Trophoblast cell (in vitro differentiated cells and primary cell): Measurements from ENCODE around the gene BARX1.

Experiments
- DNase-seq, 2 donors: peaks; one replicate each; pipeline ENCODE4 v3.0.0-alpha.2; 2016
- H2AFZ ChIP-seq: 2 replicates; pipeline ENCODE4 v1.6.1; 2013; ENCODE audit warnings: low read length, moderate library complexity, mild to moderate bottlenecking; ENCODE audit not compliant: insufficient read depth, poor library complexity
- H2AK5ac ChIP-seq: 2 replicates; pipeline ENCODE4 v1.6.1; 2013; ENCODE audit warnings: mild to moderate bottlenecking, low read length
- H2BK120ac ChIP-seq: 2 replicates; pipeline ENCODE4 v1.6.1; 2013; ENCODE audit warnings: low read length, mild to moderate bottlenecking, moderate library complexity; ENCODE audit not compliant: insufficient read depth, poor library complexity
- H2BK12ac ChIP-seq: 2 replicates; pipeline ENCODE4 v1.6.1; 2013; ENCODE audit warnings: mild to moderate bottlenecking, low read length, moderate library complexity
- H2BK5ac ChIP-seq: 2 replicates; pipeline ENCODE4 v1.6.1; 2013; ENCODE audit warnings: low read length, low read depth, moderate library complexity, mild to moderate bottlenecking; ENCODE audit not compliant: poor library complexity
- H3K14ac ChIP-seq: 2 replicates; pipeline ENCODE4 v1.6.1; 2013; ENCODE audit warnings: mild to moderate bottlenecking, low read length
- H3K18ac ChIP-seq: 2 replicates; pipeline ENCODE4 v1.6.1; 2013; ENCODE audit warnings: mild to moderate bottlenecking, low read length
- H3K23ac ChIP-seq: 2 replicates; pipeline ENCODE4 v1.6.1; 2013; ENCODE audit warnings: low read length
- H3K27ac ChIP-seq: 2 replicates; pipeline ENCODE4 v1.5.1; 2013; ENCODE audit warnings: low read depth, mild to moderate bottlenecking, inconsistent platforms, low read length, moderate library complexity
- H3K27me3 ChIP-seq: 2 replicates; pipeline ENCODE4 v1.6.1; 2013; ENCODE audit warnings: inconsistent platforms, mild to moderate bottlenecking, low read length, moderate library complexity; ENCODE audit not compliant: insufficient read depth
- H3K36me3 ChIP-seq, 2 experiments: 1 replicate in 1 of 2; 2 replicates in 1 of 2; pipeline ENCODE4 v1.6.1; 2013; ENCODE audit warnings: low read length in 2 of 2, mild to moderate bottlenecking in 2 of 2, moderate library complexity in 1 of 2; ENCODE audit not compliant: insufficient read depth in 2 of 2, control insufficient read depth in 1 of 2
- H3K4ac ChIP-seq: 2 replicates; pipeline ENCODE4 v1.6.1; 2013; ENCODE audit warnings: low read depth, mild to moderate bottlenecking, low read length, moderate library complexity
- H3K4me1 ChIP-seq, 2 experiments: 1 replicate in 1 of 2; 2 replicates in 1 of 2; pipeline ENCODE4 v1.6.1; 2013; ENCODE audit warnings: low read length in 2 of 2, mild to moderate bottlenecking in 2 of 2, moderate library complexity in 1 of 2; ENCODE audit not compliant: insufficient read depth in 2 of 2, control insufficient read depth in 1 of 2
- H3K4me2 ChIP-seq: 2 replicates; pipeline ENCODE4 v1.6.1; 2013; ENCODE audit warnings: inconsistent platforms, mild to moderate bottlenecking, low read length, moderate library complexity
- H3K4me3 ChIP-seq: 2 replicates; pipeline ENCODE4 v1.5.1; 2013; ENCODE audit warnings: mild to moderate bottlenecking, low read depth, low read length, inconsistent platforms
- H3K79me1 ChIP-seq: one replicate; pipeline ENCODE4 v1.6.1; 2013; ENCODE audit warnings: low read length
- H3K79me2 ChIP-seq: 2 replicates; pipeline ENCODE4 v1.6.1; 2013; ENCODE audit warnings: low read length, mild to moderate bottlenecking; ENCODE audit not compliant: control insufficient read depth, insufficient read depth, poor library complexity
- H3K9ac ChIP-seq: 2 replicates; pipeline ENCODE4 v1.6.1; 2013; ENCODE audit warnings: mild to moderate bottlenecking, low read length
- H3K9me3 ChIP-seq: 2 replicates; pipeline ENCODE4 v1.6.1; 2013; ENCODE audit warnings: low read depth, mild to moderate bottlenecking, control low read depth, inconsistent platforms, low read length; ENCODE audit not compliant: insufficient read depth
- H4K12ac ChIP-seq: 2 replicates; pipeline ENCODE4 v1.6.1; 2013; ENCODE audit warnings: low read depth, mild to moderate bottlenecking, low read length, moderate library complexity
- H4K8ac ChIP-seq: 2 replicates; pipeline ENCODE4 v1.6.1; 2013; ENCODE audit warnings: low read depth, mild to moderate bottlenecking, low read length, moderate library complexity
- H4K91ac ChIP-seq: one replicate; pipeline ENCODE4 v1.6.1; 2013; ENCODE audit warnings: low read depth, mild to moderate bottlenecking, low read length, moderate library complexity
- WGBS: extraction: QIAGEN DNeasy Blood & Tissue Kit; methylation state at CpG from one replicate; pipeline ENCODE4 v1.1.7; 2013; ENCODE audit warnings: missing lambda C conversion rate; ENCODE audit not compliant: insufficient read length, insufficient coverage; ENCODE audit errors: extremely low coverage; 5-methylcytosine and 5-hydroxymethylcytosine counted together

The BARX1 gene

DNA sequence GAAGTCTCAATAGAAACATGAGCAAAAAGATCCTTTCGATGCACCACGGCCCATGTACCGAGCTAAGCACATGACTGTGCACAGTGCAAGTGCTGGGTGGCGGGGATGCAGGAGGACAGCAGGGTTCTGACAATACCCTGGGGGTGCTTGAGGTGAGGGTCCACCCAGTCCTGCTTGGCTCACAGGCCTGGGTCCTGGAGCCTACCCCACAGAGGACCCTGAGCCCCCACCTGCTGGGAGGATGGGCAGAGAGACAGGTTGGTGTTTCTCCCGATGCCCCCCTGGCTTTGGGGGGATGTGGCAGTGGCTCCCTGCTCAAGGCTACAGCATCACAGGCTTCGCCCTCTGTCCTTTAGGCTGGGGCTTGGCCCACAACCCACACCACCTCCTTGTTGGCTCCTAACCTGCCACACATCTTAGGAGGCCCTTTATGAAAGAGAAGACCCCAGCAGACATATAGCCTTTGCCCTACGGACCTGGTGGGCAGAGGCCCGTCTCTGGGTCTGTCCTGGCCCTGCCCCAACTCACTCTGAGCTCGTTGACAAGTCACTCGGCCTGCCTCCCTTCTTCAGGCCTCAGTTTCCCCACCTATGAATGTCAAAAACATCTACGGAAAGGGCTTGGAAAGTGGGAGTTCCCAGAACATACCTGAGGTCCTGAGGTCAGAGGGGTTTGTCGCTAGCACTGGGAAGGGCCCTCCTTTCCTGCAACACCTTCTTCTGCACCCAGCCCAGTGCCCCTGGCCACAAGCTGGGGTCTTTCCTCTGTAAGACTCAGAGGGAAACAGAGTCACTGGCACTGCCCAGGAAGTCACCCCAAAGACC lies 50.3 kb downstream of the BARX1 start:
- WGBS = no CpG with 5 or more reads among the region's 12 CpGs
- Histone ChIP-seq H2AK5ac (no peak overlapping the region), H3K9me3 (peaks cover 12% of the 10 kb centered on the region), H3K4me3 (no peak overlapping the region), H3K4me1 (no peaks in the 10 kb centered on the region), H3K79me2 (no peaks in the 10 kb centered on the region), H2BK120ac (no peak overlapping the region), H2AFZ (no peak overlapping the region), H3K9ac (no peak overlapping the region), H3K27me3 (no peaks in the 10 kb centered on the region), H4K91ac (no peak overlapping the region), H3K27ac (no peak overlapping the region), H3K18ac (no peak overlapping the region), H2BK5ac (no peak overlapping the region), H3K79me1 (no peaks in the 10 kb centered on the region), H4K8ac (no peak overlapping the region), H3K4me2 (no peak overlapping the region), H3K14ac (no peak overlapping the region), H3K4ac (no peak overlapping the region), H2BK12ac (no peak overlapping the region), H4K12ac (no peak overlapping the region), H3K23ac (no peak overlapping the region), H3K36me3 (no peaks in the 10 kb centered on the region)
- DNase-seq = no peak

DNA sequence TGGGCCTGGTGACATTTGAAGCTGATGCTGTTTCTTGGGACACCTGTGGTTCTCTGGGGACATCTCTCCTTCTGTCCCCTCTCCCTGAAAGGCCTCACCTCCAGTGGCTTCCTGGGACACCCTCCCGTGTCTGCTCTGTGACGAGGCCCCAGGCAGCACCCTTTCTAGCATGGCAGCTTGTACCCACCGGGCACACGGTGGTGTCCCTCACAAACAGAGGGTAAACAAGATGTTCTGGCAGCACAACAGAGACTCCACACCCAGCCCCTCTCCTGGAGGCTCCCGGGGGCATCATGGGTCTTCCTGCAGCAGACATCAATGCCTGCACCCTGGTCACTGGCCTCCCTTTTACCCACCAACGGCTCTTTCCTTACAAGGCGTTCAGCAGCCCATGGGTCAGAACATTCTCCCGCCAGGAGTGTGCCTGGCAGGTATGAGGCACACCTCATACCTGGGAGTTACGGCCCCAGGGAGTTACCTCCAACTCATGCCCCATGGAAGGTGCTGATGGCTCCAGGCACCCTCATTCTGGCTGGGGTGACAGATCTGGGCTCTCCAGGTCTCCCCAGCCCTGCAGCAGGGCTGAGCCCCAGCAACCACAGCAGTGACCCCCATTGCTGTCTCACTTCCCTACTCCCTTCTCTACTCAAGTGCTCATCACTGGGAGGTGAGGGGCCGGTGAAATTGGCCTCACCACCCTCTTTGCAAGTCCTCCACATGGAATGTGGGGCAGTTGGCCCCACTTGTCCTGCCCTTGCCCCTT lies 51.1 kb downstream of the BARX1 start:
- H3K23ac ChIP-seq = no peak overlapping the region
- no peaks in the 10 kb centered on the region for H3K79me1 ChIP-seq
- H2BK12ac ChIP-seq = no peak overlapping the region
- H3K79me2 ChIP-seq = no peaks in the 10 kb centered on the region
- no peak overlapping the region for H4K91ac ChIP-seq
- no peak overlapping the region for H3K4ac ChIP-seq
- no peak overlapping the region for H4K8ac ChIP-seq
- no peaks in the 10 kb centered on the region for H3K27me3 ChIP-seq
- H3K27ac ChIP-seq = no peak overlapping the region
- no peak overlapping the region for H3K4me3 ChIP-seq
- H2BK5ac ChIP-seq = no peak overlapping the region
- no peak for DNase-seq
- no peaks in the 10 kb centered on the region for H3K36me3 ChIP-seq
- H2BK120ac ChIP-seq = no peak overlapping the region
- no peaks in the 10 kb centered on the region for H3K4me1 ChIP-seq
- no peak overlapping the region for H3K9ac ChIP-seq
- H2AFZ ChIP-seq = no peak overlapping the region
- H3K14ac ChIP-seq = no peak overlapping the region
- no peak overlapping the region for H2AK5ac ChIP-seq
- WGBS = no CpG with 5 or more reads among the region's 10 CpGs
- no peak overlapping the region for H3K18ac ChIP-seq
- no peak overlapping the region for H4K12ac ChIP-seq
- peaks cover 13% of the 10 kb centered on the region for H3K9me3 ChIP-seq
- H3K4me2 ChIP-seq = no peak overlapping the region

DNA sequence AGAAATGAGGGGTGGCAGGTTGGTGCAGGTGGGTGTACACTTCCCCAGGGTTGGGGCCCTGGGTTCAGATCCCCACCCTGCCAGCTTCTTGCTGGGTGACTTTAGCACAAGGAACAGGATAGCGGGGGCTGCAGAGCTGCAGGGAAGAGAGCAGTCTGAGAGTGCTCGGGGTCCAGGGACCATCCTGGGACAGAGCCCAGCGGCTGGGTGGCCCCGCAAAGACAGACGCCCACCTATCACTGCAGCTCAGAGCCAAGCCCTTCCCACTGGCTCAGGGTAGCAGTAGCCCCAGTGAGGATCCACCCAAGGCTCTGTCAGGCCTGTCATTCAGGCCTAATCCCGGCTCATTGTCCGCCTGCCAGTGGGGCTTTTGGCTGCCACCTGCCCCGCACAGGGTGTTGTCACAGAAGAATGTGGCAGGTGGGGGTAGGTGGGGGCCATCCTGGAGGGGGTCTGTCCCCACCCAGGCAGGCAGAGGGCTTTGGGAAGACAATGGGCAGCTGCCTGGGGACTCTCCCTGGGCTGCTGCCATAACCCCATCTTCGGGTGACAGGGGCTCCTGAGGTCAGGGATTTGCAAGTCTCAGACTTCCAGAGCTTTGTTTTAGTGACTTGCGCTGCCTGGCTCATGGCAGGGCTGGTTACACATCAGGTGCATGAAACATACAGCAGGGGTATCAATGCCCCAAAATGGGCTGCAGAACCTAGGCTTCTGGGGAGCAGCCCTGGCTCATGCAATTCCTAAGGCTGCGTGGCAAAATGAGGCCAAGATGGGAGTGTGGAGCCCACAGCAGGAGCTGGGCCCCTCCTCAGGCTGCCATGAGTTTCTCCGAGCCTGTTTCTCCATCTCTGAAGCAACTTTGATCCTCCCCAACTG lies 52.1 kb downstream of the BARX1 start:
- WGBS = no CpG with 5 or more reads among the region's 12 CpGs
- Histone ChIP-seq H3K79me2 (no peaks in the 10 kb centered on the region), H4K91ac (no peak overlapping the region), H3K23ac (no peak overlapping the region), H3K4ac (no peak overlapping the region), H3K18ac (no peak overlapping the region), H3K14ac (no peak overlapping the region), H3K36me3 (no peaks in the 10 kb centered on the region), H2BK12ac (no peak overlapping the region), H3K27ac (no peak overlapping the region), H3K27me3 (no peaks in the 10 kb centered on the region), H3K9ac (no peak overlapping the region), H3K4me2 (no peak overlapping the region), H4K8ac (no peak overlapping the region), H2BK5ac (no peak overlapping the region), H2AK5ac (no peak overlapping the region), H2AFZ (no peak overlapping the region), H3K9me3 (peaks cover 9% of the 10 kb centered on the region), H2BK120ac (no peak overlapping the region), H3K4me1 (no peaks in the 10 kb centered on the region), H3K4me3 (no peak overlapping the region), H3K79me1 (no peaks in the 10 kb centered on the region), H4K12ac (no peak overlapping the region)
- no peak for DNase-seq

DNA sequence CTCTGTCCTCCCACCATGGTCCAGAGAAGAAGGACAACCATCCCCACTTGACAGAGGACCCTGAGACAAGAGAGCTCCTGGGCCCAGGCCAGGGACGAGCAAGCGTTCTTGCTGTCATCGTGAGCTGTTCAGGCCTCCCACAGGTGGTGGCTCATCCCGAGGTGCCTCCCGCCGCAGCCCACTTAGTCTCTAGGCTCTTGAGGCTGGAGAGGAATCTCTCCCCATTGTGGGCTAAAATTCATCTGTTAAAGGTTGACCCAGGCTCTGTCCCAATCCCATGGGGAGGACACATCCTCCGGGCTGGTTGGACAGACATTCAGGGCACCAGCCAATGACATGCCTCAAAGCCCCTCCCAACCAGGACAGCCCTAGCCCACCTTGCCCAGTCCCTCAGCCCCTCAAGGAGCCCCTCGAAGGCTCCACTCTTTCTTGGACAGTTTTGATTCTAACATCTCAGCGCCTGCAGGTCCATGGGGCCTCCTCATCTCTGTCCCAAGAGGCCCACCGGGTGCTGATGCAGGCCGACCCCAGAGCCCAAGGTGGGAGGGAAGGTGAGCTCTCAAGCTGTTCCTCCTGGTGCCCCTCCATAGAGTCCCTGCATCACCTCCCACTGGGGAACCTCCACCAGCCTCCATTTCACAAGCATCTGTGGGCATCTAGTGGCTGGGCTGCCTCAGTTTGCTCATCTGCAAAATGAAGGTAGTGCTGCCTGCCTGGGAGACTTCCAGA lies 52.9 kb downstream of the BARX1 start:
- H2BK5ac ChIP-seq = no peak overlapping the region
- no peak overlapping the region for H3K18ac ChIP-seq
- no peak overlapping the region for H3K14ac ChIP-seq
- H3K79me2 ChIP-seq = no peaks in the 10 kb centered on the region
- no peak overlapping the region for H2AFZ ChIP-seq
- no peak overlapping the region for H3K4me3 ChIP-seq
- H3K4me1 ChIP-seq = no peaks in the 10 kb centered on the region
- no peak for DNase-seq
- H3K9ac ChIP-seq = no peak overlapping the region
- H2BK12ac ChIP-seq = no peak overlapping the region
- no peak overlapping the region for H3K27ac ChIP-seq
- no peak overlapping the region for H4K91ac ChIP-seq
- no peak overlapping the region for H4K8ac ChIP-seq
- H3K23ac ChIP-seq = no peak overlapping the region
- no CpG with 5 or more reads among the region's 11 CpGs for WGBS
- peaks cover 6% of the 10 kb centered on the region for H3K9me3 ChIP-seq
- H3K4me2 ChIP-seq = no peak overlapping the region
- H3K4ac ChIP-seq = no peak overlapping the region
- no peaks in the 10 kb centered on the region for H3K27me3 ChIP-seq
- H2AK5ac ChIP-seq = no peak overlapping the region
- H4K12ac ChIP-seq = no peak overlapping the region
- no peaks in the 10 kb centered on the region for H3K79me1 ChIP-seq
- no peaks in the 10 kb centered on the region for H3K36me3 ChIP-seq
- H2BK120ac ChIP-seq = no peak overlapping the region
